ENCODE measurements around the gene OSBPL2.

GRCh38 chr20:62233684-62234083 is 4.6 kb upstream of the OSBPL2 start:
- no peak for TF ChIP-seq POLR2AphosphoS5 (IDR thresholded peaks at IDR 0.05; ENCODE audit: low read depth, low read length)
- TF ChIP-seq POLR2A (IDR thresholded peaks at IDR 0.05; ENCODE audit: low read depth, low read length), result no peak
- no peak for TF ChIP-seq TAF1 (IDR thresholded peaks at IDR 0.05; ENCODE audit: low read depth, low read length)
- TF ChIP-seq SPI1 (IDR thresholded peaks at IDR 0.05; ENCODE audit: low read depth, low read length), result no peak

Measured in GM12891 (cell line).